Testis (tissue), 3 donors: ENCODE results near the gene DACT2. TPM values are rescaled to one million over a fixed set of nuclear protein-coding genes. Genes with fewer than 3 reads are reported as not detected.
A peak's percentile ranks its signal among the peaks of the same experiment; 100 is the strongest.
"Not testable (repeated sequence)": the region's sequence is repeated elsewhere in the genome, so short reads cannot be mapped to it uniquely, and the experiment has no call there.

Experiments used
- DNase-seq: peaks from one replicate; pipeline ENCODE4 v3.0.0-alpha.2; 2019
- H3K27ac ChIP-seq, 2 donors: fragments of 200-600 bp; sonication (generic); one replicate each; pipeline ENCODE4 v1.5.1; 2019
- H3K27me3 ChIP-seq: fragments of 200-600 bp; sonication (generic); one replicate; pipeline ENCODE4 v1.5.1; 2019
- H3K36me3 ChIP-seq: fragments of 200-600 bp; sonication (generic); one replicate; pipeline ENCODE4 v1.5.1; 2017; ENCODE audit warnings: low read depth; ENCODE audit errors: missing control alignments
- H3K4me1 ChIP-seq: fragments of 200-600 bp; sonication (generic); one replicate; pipeline ENCODE4 v1.5.1; 2019
- H3K4me3 ChIP-seq, 2 donors: fragments of 200-600 bp; sonication (generic); one replicate each; pipeline ENCODE4 v1.5.1; 2017 to 2019
- H3K9me3 ChIP-seq: fragments of 200-600 bp; sonication (generic); one replicate; pipeline ENCODE4 v1.5.1; 2017
- POLR2A ChIP-seq: fragments of 450-650 bp; IDR thresholded peaks from one replicate; pipeline ENCODE4 v1.6.1; 2017; ENCODE audit warnings: antibody characterized with exemption, mild to moderate bottlenecking, moderate library complexity
- WGBS, 2 donors: methylation state at CpG; one replicate each; pipeline ENCODE4 v1.1.5; 2018; 5-methylcytosine and 5-hydroxymethylcytosine counted together
- intact Hi-C: fragments of 100-400 bp; cut with DNase I; formaldehyde crosslinking; loops from one replicate; pipeline ENCODE4 v1.15.1; 2023; ENCODE audit warnings: low total_unique reads
- polyA plus RNA-seq: library from polyadenylated mRNA; stranded (reverse); fragments of 350-450 nt; fragmentation: Illumina TruSeq; extraction: RNeasy Lipid Tissue Mini Kit (QIAGEN cat#74804); gene quantifications from one replicate; pipeline ENCODE4 v1.2.3, GENCODE V29; 2014; ENCODE audit warnings: low read depth, low replicate concordance; ENCODE audit not compliant: insufficient read depth
- total RNA-seq, 2 donors: library from RNA; depleted of rRNA; stranded (reverse); fragments of >200 nt; gene quantifications; one replicate each; pipeline ENCODE4 v1.2.3, GENCODE V29; 2016
- TF ChIP-seq, protein P1 (sequence below), 3 experiments: fragments of 450-650 bp in 2 of 3; fragments of 200-600 bp in 1 of 3; sonication (generic) in 1 of 3; IDR thresholded peaks; one replicate each; pipeline ENCODE4 v1.5.1; 2016 to 2019; ENCODE audit warnings: antibody characterized with exemption in 3 of 3, mild to moderate bottlenecking in 2 of 3, moderate library complexity in 1 of 3

Gene DACT2
- total and polyA plus RNA-seq, 3 donors from 2014 or later: 1.8 to 20.8 (median 2.0) TPM

DNA sequence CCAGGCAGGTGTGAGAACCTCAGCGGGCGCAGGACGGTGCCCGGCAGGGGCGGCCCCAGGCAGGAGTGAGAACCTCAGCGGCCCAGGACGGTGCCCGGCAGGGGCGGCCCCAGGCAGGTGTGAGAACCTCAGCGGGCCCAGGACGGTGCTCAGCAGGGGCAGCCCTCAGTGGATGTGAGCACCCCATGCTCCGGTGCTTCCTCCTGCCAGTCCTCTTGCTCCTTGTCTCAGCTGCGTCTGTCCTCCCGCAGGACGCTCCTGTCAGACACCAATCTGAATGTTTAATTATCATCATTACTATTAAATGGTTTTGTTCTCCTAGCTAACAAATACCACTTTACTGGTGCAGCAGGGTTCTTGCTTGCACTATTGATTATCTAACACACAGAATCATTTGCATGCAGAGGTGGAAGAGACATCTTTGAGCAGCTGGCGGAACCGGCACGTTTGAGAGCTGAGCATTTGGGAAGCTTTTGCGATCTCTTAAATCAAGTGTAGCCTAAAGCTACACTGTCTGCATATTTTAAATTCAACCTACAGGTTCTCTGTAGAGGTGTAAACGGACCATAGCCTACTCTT, 39.4 kb upstream of the DACT2 start:
- Histone ChIP-seq H3K27me3 (no peaks in the 10 kb centered on the region), H3K27ac (no peak overlapping the region), H3K36me3 (no peaks in the 10 kb centered on the region), H3K4me1 (no peaks in the 10 kb centered on the region), H3K4me3 (no peak overlapping the region), H3K9me3 (no peaks in the 10 kb centered on the region)
- TF ChIP-seq POLR2A: no peak
- TF ChIP-seq, protein P1, sequence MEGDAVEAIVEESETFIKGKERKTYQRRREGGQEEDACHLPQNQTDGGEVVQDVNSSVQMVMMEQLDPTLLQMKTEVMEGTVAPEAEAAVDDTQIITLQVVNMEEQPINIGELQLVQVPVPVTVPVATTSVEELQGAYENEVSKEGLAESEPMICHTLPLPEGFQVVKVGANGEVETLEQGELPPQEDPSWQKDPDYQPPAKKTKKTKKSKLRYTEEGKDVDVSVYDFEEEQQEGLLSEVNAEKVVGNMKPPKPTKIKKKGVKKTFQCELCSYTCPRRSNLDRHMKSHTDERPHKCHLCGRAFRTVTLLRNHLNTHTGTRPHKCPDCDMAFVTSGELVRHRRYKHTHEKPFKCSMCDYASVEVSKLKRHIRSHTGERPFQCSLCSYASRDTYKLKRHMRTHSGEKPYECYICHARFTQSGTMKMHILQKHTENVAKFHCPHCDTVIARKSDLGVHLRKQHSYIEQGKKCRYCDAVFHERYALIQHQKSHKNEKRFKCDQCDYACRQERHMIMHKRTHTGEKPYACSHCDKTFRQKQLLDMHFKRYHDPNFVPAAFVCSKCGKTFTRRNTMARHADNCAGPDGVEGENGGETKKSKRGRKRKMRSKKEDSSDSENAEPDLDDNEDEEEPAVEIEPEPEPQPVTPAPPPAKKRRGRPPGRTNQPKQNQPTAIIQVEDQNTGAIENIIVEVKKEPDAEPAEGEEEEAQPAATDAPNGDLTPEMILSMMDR (IDR thresholded peaks at IDR 0.05): no peak
- DNase-seq: peak; percentile 4
- intact Hi-C loops: no loop called here
- 86 to 91% methylated on average over 8 to 18 of the region's 20 CpGs for WGBS, 2 donors

DNA sequence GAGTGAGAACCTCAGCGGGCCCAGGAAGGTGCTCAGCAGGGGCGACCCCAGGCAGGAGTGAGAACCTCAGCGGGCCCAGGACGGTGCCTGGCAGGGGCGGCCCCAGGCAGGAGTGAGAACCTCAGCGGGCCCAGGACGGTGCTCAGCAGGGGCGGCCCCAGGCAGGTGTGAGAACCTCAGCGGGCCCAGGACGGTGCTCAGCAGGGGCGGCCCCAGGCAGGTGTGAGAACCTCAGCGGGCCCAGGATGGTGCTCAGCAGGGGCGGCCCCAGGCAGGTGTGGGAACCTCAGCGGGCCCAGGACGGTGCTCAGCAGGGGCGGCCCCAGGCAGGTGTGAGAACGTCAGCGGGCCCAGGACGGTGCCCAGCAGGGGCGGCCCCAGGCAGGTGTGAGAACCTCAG, 37.3 kb upstream of the DACT2 start:
- H3K36me3 ChIP-seq, intact Hi-C loops, H3K27ac ChIP-seq, H3K9me3 ChIP-seq, H3K27me3 ChIP-seq, DNase-seq, H3K4me1 ChIP-seq, H3K4me3 ChIP-seq: not testable (repeated sequence)
- 89% methylated on average over 15 of the region's 20 CpGs; no CpG with 5 or more reads in 1 of the 2 donors for WGBS, 2 donors

DNA sequence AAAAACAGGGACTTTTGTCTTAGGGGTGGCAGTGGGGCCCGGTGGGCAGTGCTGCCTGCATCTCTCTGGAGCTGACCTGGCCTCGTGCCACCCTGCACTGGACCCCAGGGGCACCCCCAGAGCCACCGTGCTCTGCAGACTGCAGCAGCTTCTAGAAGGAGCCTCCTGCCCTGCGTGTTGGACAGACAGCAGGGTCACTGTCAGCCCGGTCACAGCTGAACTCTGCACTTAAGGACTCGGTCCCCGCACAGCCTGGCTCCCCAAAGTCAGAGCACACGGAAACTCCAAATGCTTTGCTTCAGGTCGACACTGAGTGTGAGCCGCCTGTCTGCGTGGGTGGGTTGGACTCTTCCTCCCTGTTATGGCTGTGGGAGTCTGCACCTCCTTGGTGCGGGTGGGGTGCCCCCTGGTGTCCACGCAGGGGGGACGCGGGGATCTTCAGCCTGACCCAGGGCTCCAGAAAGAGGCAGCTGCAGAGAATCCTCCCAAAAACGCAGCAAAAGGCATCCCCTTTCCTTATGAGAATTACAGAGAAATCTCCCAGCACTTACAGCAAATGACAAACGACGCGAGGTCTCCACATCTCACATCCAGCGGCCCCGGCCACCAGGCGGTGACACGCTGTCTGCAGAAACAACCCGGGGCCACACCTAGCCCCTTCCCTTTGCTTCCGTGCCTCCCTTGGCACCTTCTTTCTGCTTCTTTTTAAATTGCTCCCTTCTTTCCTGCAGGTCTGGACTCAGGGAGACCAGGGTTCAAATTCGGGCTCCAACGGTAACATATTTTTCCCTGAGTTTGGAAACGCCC, 36.3 kb upstream of the DACT2 start:
- Histone ChIP-seq H3K4me1 (no peaks in the 10 kb centered on the region), H3K27ac (no peak overlapping the region), H3K9me3 (no peaks in the 10 kb centered on the region), H3K36me3 (no peaks in the 10 kb centered on the region), H3K4me3 (no peak overlapping the region), H3K27me3 (no peaks in the 10 kb centered on the region)
- WGBS, 2 donors: 47 to 48% methylated on average over 25 to 28 of the region's 28 CpGs
- TF ChIP-seq, protein P1 (IDR thresholded peaks at IDR 0.05): peak; percentile 59 to 74 (median 63)
- TF ChIP-seq POLR2A: no peak
- intact Hi-C loops: no loop called here
- DNase-seq: peak; percentile 83

DNA sequence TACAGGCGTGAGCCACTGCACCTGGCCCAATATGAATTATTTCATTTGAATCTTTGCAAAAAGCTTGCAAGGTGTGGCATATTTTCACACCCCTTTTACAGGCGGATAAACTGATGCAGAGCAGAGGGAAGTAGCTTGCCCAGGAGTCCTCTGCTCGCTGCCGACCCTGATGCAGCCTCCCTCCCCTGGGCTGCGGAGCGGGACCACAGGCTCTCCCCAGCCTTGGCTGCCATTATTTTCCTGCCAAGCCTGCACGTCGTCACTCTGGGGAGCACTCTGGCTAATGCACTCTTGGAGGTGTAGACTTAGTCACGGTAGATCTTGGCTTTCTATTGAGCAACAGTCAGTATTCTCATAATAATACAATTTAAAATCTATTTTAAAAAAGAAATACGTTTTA, 34.8 kb upstream of the DACT2 start:
- DNase-seq: no peak
- H3K4me1 ChIP-seq: no peaks in the 10 kb centered on the region
- intact Hi-C loops: no loop called here
- H3K9me3 ChIP-seq: no peaks in the 10 kb centered on the region
- no peak overlapping the region for H3K27ac ChIP-seq
- 74 to 90% methylated on average over 10 of the region's 10 CpGs for WGBS, 2 donors
- no peak overlapping the region for H3K4me3 ChIP-seq
- TF ChIP-seq, protein P1 (IDR thresholded peaks at IDR 0.05): no peak
- no peak for TF ChIP-seq POLR2A
- H3K27me3 ChIP-seq: no peaks in the 10 kb centered on the region
- H3K36me3 ChIP-seq: no peaks in the 10 kb centered on the region

DNA sequence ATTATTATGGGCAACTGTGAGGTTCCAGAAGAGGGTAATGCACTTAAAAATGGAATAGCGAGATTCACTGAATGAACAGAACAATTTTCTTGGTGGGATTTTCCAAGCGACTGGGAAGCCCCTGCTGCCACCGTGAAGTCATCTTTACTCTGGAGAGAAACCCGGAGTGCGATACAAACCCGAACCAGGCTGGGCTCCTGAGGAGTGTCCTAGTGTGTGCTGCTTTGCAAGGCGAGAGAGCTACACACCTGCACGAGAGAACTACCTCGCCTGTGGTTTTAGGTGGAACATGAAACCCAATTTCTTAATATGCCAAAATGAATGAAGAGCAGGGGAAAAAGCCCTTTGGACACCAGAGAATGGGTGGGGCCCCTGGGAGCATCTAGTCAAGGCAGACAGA, 33.5 kb upstream of the DACT2 start:
- intact Hi-C loops: no loop called here
- no peaks in the 10 kb centered on the region for H3K4me1 ChIP-seq
- H3K27ac ChIP-seq: no peak overlapping the region
- no peaks in the 10 kb centered on the region for H3K36me3 ChIP-seq
- no peak for DNase-seq
- H3K9me3 ChIP-seq: no peaks in the 10 kb centered on the region
- no peak overlapping the region for H3K4me3 ChIP-seq
- H3K27me3 ChIP-seq: no peaks in the 10 kb centered on the region
- WGBS, 2 donors: 88% methylated on average over 9 of the region's 9 CpGs
- TF ChIP-seq, protein P1 (IDR thresholded peaks at IDR 0.05): no peak
- TF ChIP-seq POLR2A: no peak
